NCI-H1105 treated with DMSO at 0.1 percent for 48 hours (cell line): ENCODE measurements around the gene ADM5.
"Not testable (repeated sequence)": the region's sequence is repeated elsewhere in the genome, so short reads cannot be mapped to it uniquely, and the experiment has no call there.

Experiments
- DNase-seq: peaks from one replicate; lab custom pipeline; 2025; lab: John Stamatoyannopoulos, UW

ADM5 gene

DNA sequence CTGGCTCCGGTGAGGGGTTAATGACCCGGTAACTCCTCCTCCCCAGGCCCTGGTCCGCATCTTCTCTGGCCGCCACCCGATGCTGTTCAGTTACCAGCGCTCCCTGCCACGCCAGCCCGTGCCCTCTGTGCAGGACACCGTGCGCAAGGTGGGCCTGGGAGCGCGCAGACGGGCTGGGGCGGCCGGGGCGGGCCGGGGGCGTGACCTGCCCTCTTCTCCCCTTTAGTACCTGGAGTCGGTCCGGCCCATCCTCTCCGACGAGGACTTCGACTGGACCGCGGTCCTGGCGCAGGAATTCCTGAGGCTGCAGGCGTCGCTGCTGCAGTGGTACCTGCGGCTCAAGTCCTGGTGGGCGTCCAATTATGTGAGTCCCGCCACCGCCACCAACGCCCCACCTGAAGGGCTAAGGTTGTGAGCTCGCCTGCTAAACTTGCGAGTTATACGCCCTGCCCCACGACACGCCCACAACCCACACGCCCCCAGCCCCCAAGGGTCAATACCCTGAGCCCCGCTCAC is 11.9 kb downstream of the ADM5 start:
- no peak for DNase-seq

- no peak for DNase-seq
These were observed 15.7 kb downstream of the ADM5 start for GRCh38 chr19:49704888-49705642.

DNA sequence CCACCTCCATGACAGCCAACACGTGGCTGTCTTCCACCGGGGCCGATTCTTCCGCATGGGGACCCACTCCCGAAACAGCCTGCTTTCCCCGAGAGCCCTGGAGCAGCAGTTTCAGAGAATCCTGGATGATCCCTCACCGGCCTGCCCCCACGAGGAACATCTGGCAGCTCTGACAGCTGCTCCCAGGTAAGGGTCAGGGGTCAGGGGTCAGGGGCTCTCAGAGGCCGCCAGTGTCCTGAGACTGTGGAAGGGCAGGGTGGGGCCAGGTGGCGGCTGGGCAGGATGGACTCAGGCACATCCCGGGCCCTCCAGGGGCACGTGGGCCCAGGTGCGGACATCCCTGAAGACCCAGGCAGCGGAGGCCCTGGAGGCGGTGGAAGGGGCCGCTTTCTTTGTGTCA is 16.5 kb downstream of the ADM5 start:
- DNase-seq, result no peak

- no peak for DNase-seq
These were observed 21.1 kb downstream of the ADM5 start for GRCh38 chr19:49710372-49710951.

DNA sequence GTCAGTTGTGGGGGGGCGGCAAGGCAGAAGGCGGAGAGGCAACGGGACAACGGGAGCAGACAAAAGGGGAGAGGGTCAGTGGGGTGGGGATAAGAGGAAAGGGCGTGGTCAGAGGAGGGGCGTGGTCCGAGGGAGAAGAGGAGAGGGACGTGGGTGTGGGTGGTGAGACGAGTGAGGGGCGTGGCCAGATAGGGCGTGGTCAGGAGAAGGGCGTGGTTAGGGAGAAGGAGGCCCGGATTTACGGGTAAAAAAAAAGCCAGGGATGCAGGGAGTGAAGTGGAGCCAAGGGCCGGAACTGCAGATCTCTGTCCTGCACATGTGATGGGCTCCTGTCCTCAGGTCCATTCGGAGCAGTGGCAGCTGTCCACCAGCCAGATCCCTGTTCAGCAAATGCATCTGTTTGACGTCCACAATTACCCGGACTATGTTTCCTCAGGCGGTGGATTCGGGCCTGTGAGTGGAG is 23.0 kb downstream of the ADM5 start:
- DNase-seq, result no peak

DNA sequence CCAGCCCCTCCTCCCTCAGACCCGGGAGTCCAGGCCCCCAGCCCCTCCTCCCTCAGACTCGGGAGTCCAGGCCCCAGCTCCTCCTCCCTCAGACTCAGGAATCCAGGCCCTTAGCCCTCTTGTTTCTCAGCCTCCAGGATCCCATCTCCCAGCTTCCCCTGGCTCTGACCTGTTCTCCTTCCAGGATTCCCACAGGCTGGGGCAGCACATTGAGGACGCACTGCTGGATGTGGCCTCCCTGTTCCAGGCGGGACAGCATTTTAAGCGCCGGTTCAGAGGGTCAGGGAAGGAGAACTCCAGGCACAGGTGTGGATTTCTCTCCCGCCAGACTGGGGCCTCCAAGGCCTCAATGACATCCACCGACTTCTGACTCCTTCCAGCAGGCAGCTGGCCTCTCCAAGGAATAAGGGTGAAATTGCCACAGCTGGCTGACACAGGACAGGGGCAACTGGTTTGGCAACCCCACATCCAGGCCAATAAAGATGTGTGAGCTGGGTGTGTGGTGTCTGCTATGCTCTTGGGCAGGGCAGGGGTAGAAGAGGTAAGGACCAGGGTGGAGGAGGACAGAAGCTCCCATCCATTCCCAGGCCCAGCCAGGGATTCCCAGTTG is 23.9 kb downstream of the ADM5 start:
- no peak for DNase-seq

DNA sequence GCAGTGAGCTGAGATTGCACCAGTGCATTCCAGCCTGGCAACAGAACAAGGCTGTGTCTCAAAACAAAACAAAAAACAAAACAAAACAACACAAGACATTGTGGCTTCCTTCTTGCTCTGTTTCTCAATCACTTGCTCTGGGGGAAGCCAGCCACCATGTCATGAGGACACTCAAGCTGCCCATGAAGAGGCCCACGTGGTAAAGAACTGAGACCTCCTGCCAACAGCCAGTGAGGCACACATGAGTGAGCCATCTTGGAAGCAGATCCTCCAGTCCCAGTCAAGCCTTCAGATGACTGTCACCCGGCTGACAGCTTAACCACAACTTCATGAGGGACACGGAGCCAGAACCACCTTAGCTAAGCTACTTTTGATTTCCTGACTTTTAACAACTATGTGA is 26.8 kb downstream of the ADM5 start:
- DNase-seq, result no peak

- no peak for DNase-seq
These were observed 29.1 kb downstream of the ADM5 start for GRCh38 chr19:49718511-49718910.

- DNase-seq, result no peak
These were observed 29.6 kb downstream of the ADM5 start for GRCh38 chr19:49718991-49719390.

DNA sequence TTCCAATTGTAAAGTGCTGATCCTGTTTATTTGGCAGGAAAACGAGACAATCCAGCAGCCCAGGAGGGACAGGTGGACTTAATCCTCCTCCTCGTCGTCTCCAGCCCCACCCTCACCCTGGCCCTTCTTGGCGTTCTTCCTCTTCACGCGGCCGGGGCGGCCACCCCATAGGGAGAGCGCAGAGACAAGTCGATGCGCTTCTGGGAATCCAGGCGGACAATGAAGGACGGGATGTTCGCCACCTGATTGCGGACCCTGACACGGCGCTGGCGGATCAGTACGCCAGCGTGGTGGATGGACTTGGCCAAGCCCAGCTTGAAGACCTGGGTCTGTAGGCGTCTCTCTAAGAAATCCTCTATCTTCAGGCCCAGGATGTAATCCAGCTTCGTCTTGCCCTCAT is 30.0 kb downstream of the ADM5 start:
- not testable (repeated sequence) for DNase-seq

- no peak for DNase-seq
These were observed 38.0 kb downstream of the ADM5 start for GRCh38 chr19:49727217-49728030.

DNA sequence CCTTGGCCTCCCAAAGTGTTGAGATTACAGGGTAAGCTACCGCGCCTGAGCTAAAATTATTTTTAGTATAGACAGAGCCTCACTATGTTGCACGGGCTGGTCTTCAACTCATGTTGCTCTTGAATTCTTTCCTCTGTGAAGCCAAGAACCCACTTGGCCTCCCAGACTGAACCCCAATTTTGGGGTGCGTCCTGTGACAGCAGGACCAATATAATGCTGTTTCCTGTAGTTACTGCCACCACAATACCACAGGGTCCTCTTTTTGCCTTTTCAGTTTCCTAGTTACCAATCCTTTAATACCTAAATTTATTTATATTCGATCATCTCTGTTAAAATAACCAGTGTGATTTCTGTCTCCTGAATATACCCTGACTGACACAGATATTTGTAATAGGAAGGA is 40.8 kb downstream of the ADM5 start:
- no peak for DNase-seq

- DNase-seq, result no peak
These were observed 48.9 kb downstream of the ADM5 start for GRCh38 chr19:49738268-49738667.

GRCh38 chr19:49739098-49739497 is 49.7 kb downstream of the ADM5 start:
- no peak for DNase-seq

DNA sequence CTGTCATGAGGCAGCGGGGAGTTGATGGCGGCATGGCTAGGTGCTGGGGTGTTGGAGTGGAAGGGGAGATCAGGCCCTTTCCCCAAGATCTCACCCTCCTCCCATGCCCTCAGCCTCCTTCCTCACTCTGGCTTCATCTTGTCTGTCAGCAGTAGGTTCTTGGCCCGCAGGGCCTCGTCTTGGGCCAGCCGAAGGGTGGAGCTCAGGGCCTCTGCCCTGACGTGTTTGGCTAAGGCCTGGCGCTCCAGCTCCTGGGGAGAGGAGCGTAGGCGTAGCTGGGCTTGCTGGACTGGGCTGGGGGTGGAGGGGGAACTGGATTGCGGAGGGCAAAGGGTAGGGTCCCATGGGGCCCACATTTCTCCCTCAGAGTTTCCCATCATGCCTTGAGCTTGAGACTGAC is 50.5 kb downstream of the ADM5 start:
- DNase-seq, result no peak
